T47D (cell line): ENCODE measurements around the gene DAAM2.
A peak's percentile ranks its signal among the peaks of the same experiment; 100 is the strongest.

ENCODE experiments used
- DNase-seq, 2 experiments: peaks; one replicate each; pipeline versions ENCODE4 v3.0.0 to v3.0.0-alpha.2; 2011 to 2012; ENCODE audit warnings: low read depth in 1 of 2, low spot score in 1 of 2
- JUND ChIP-seq: IDR thresholded peaks from 2 replicates; pipeline ENCODE4 v1.6.1; 2012; ENCODE audit warnings: low read depth
- in situ Hi-C: cut with HindIII; loops from 2 replicates; pipeline ENCODE4 v1.10.0; 2016; ENCODE audit warnings: low sequenced_read_pairs, low pct_unique_long_range_greater_than_20kb

Gene DAAM2

GRCh38 chr6:39893286-39893685, 101.1 kb downstream of the DAAM2 start:
- in situ Hi-C loops, result no loop called here
- DNase-seq, result no peak
- TF ChIP-seq JUND, result no peak

- in situ Hi-C loops, result no loop called here
- TF ChIP-seq JUND, result no peak
- no peak for DNase-seq
Measured at GRCh38 chr6:39896701-39897100, 104.5 kb downstream of the DAAM2 start.

- DNase-seq, result no peak
- no peak for TF ChIP-seq JUND
- in situ Hi-C loops, result no loop called here
Measured at GRCh38 chr6:39897698-39898097, 105.5 kb downstream of the DAAM2 start.

GRCh38 chr6:39898625-39899024, 106.4 kb downstream of the DAAM2 start:
- DNase-seq, result no peak
- in situ Hi-C loops, result no loop called here
- no peak for TF ChIP-seq JUND

- TF ChIP-seq JUND, result no peak
- in situ Hi-C loops, result no loop called here
- no peak for DNase-seq
Measured at GRCh38 chr6:39899554-39900295, 107.5 kb downstream of the DAAM2 start.

- TF ChIP-seq JUND, result no peak
- in situ Hi-C loops, result no loop called here
- DNase-seq, result no peak
Measured at GRCh38 chr6:39901116-39901655, 109.0 kb downstream of the DAAM2 start.

- TF ChIP-seq JUND, result no peak
- no peak for DNase-seq
- in situ Hi-C loops, result no loop called here
Measured at GRCh38 chr6:39901670-39902069, 109.5 kb downstream of the DAAM2 start.

GRCh38 chr6:39902136-39902535, 110.0 kb downstream of the DAAM2 start:
- TF ChIP-seq JUND, result no peak
- no peak for DNase-seq
- in situ Hi-C loops, result no loop called here

- peak in 1 of 2 experiments; percentile 29 for DNase-seq
- no peak for TF ChIP-seq JUND
- in situ Hi-C loops, result no loop called here
Measured at GRCh38 chr6:39902786-39903465, 110.8 kb downstream of the DAAM2 start.

GRCh38 chr6:39903656-39904055, 111.5 kb downstream of the DAAM2 start:
- no peak for TF ChIP-seq JUND
- in situ Hi-C loops, result no loop called here
- DNase-seq, result no peak

GRCh38 chr6:39904946-39905639, 112.9 kb downstream of the DAAM2 start:
- DNase-seq, result no peak
- in situ Hi-C loops, result no loop called here
- TF ChIP-seq JUND, result no peak

- no peak for DNase-seq
- no peak for TF ChIP-seq JUND
- in situ Hi-C loops, result no loop called here
Measured at GRCh38 chr6:39905640-39905975, 113.4 kb downstream of the DAAM2 start.

GRCh38 chr6:39906318-39906761, 114.2 kb downstream of the DAAM2 start:
- no peak for TF ChIP-seq JUND
- in situ Hi-C loops, result no loop called here
- no peak for DNase-seq
